GM19324 (cell line): ENCODE data around the gene TRMT1.
"Not testable (repeated sequence)": the region's sequence is repeated elsewhere in the genome, so short reads cannot be mapped to it uniquely, and the experiment has no call there.

Source experiments
- ATAC-seq: cut with Tn5 transposase; IDR thresholded peaks from one replicate; pipeline ENCODE4 v1.9.1; 2021; ENCODE audit warnings: mild to moderate bottlenecking, moderate library complexity; ENCODE audit not compliant: unreplicated experiment, low FRiP score

The TRMT1 gene

GRCh38 chr19:13116282-13117175, at the start of gene TRMT1:
TSS of gene TRMT1 (minus strand) at chr19:13116740. CDS start at chr19:13116399, 341 bp downstream.
- peak; percentile 41 for ATAC-seq

- not testable (repeated sequence) for ATAC-seq
Measured at GRCh38 chr19:13166151-13166550, 49.6 kb upstream of the TRMT1 start.

GRCh38 chr19:13165162-13165997, 48.8 kb upstream of the TRMT1 start:
- ATAC-seq: no peak

- no peak for ATAC-seq
Measured at GRCh38 chr19:13164343-13165161, 48.0 kb upstream of the TRMT1 start.

GRCh38 chr19:13163609-13164342, 47.2 kb upstream of the TRMT1 start:
- no peak for ATAC-seq

GRCh38 chr19:13162724-13163608, 46.4 kb upstream of the TRMT1 start:
- peak; percentile 40 for ATAC-seq

- no peak for ATAC-seq
Measured at GRCh38 chr19:13160557-13160956, 44.0 kb upstream of the TRMT1 start.

GRCh38 chr19:13159713-13160112, 43.2 kb upstream of the TRMT1 start:
- ATAC-seq: no peak

GRCh38 chr19:13155472-13156359, 39.2 kb upstream of the TRMT1 start:
- no peak for ATAC-seq

GRCh38 chr19:13154911-13155471, 38.5 kb upstream of the TRMT1 start:
- ATAC-seq: no peak

GRCh38 chr19:13154241-13154778, 37.8 kb upstream of the TRMT1 start:
- ATAC-seq: no peak

GRCh38 chr19:13153569-13154240, 37.2 kb upstream of the TRMT1 start:
- no peak for ATAC-seq

GRCh38 chr19:13152974-13153568, 36.5 kb upstream of the TRMT1 start:
- ATAC-seq: peak; percentile 27

- peak; percentile 4 for ATAC-seq
Measured at GRCh38 chr19:13152356-13152973, 35.9 kb upstream of the TRMT1 start.

GRCh38 chr19:13151605-13152355, 35.2 kb upstream of the TRMT1 start:
- peak; percentile 56 for ATAC-seq
